Activated CD4-positive, alpha-beta memory T cell treated with anti-CD3 and anti-CD28 coated beads for 36 hours (primary cell): Measurements from ENCODE around the gene LPP. TPM values are rescaled to one million over a fixed set of nuclear protein-coding genes. Genes with fewer than 3 reads are reported as not detected.
A peak's percentile ranks its signal among the peaks of the same experiment; 100 is the strongest.

Experiments
- CTCF ChIA-PET: fragments of 350-600 bp; sonication (Branson Sonifier 250); formaldehyde crosslinking; loops from one replicate; lab custom pipeline; 2021; ENCODE audit warnings: antibody characterized with exemption, inconsistent platforms; lab: Charles Lee
- POLR2A ChIA-PET: fragments of 350-600 bp; sonication (Branson Sonifier 250); formaldehyde crosslinking; loops from one replicate; lab custom pipeline; 2021; ENCODE audit warnings: antibody characterized with exemption; lab: Charles Lee
- DNase-seq: peaks from one replicate; pipeline ENCODE4 v3.0.0-alpha.2; 2020
- H3K27ac Mint-ChIP-seq: one replicate; pipeline ENCODE4 v1.8.0; 2021; ENCODE audit warnings: mixed read lengths
- H3K27me3 Mint-ChIP-seq: one replicate; pipeline ENCODE4 v1.8.0; 2021; ENCODE audit warnings: mixed read lengths
- H3K36me3 Mint-ChIP-seq: one replicate; pipeline ENCODE4 v1.8.0; 2021; ENCODE audit warnings: mixed read lengths
- H3K4me1 Mint-ChIP-seq: one replicate; pipeline ENCODE4 v1.8.0; 2021; ENCODE audit warnings: low read depth, mixed read lengths
- H3K4me3 Mint-ChIP-seq: one replicate; pipeline ENCODE4 v1.8.0; 2021; ENCODE audit warnings: mild to moderate bottlenecking, mixed read lengths
- H3K9me3 Mint-ChIP-seq: one replicate; pipeline ENCODE4 v1.8.0; 2021; ENCODE audit warnings: mixed read lengths
- intact Hi-C: fragments of 100-400 bp; cut with micrococcal nuclease; formaldehyde crosslinking; loops from one replicate; pipeline ENCODE4 v1.15.1; 2023
- total RNA-seq, 2 experiments: library from RNA; stranded (reverse); gene quantifications; one replicate each; pipeline ENCODE4 v1.2.3, GENCODE V29; 2021

LPP gene
- total RNA-seq, 2 experiments from 2014 or later = 41.0 to 43.6 TPM

GRCh38 chr3:188157971-188158370 lies 4.0 kb downstream of the LPP start:
- Mint-ChIP-seq H3K4me1 (peaks cover 72% of the 10 kb centered on the region), H3K27me3 (no peaks in the 10 kb centered on the region), H3K4me3 (no peak overlapping the region), H3K9me3 (no peaks in the 10 kb centered on the region), H3K36me3 (peaks cover 9% of the 10 kb centered on the region), H3K27ac (peak overlapping the region; percentile 36)
- ChIA-PET POLR2A (no interaction called here), CTCF (interaction anchor here (1.4 kb wide), 1 partner anchor 797 kb away, joined by 3 read pairs; no protein-coding TSS in a partner anchor)
- DNase-seq = no peak
- intact Hi-C loops = loop anchor here (5.0 to 10.0 kb wide), 4 partner anchors 36 to 757 kb away; no protein-coding TSS in a partner anchor

GRCh38 chr3:188158731-188159310 lies 4.9 kb downstream of the LPP start:
- no peak for DNase-seq
- intact Hi-C loops = loop anchor here (5.0 to 10.0 kb wide), 4 partner anchors 37 to 756 kb away; no protein-coding TSS in a partner anchor
- no peak overlapping the region for H3K4me3 Mint-ChIP-seq
- ChIA-PET POLR2A (no interaction called here), CTCF (interaction anchor here (1.0 to 1.4 kb wide), 3 partner anchors 416 to 796 kb away, joined by 3 to 4 read pairs (median 3); no protein-coding TSS in a partner anchor)
- peaks cover 72% of the 10 kb centered on the region for H3K4me1 Mint-ChIP-seq
- H3K27ac Mint-ChIP-seq = no peak overlapping the region
- H3K36me3 Mint-ChIP-seq = peaks cover 9% of the 10 kb centered on the region
- H3K9me3 Mint-ChIP-seq = no peaks in the 10 kb centered on the region
- no peaks in the 10 kb centered on the region for H3K27me3 Mint-ChIP-seq

GRCh38 chr3:188160751-188161150 lies 6.8 kb downstream of the LPP start:
- Mint-ChIP-seq H3K36me3 (peaks cover 7% of the 10 kb centered on the region), H3K4me3 (no peak overlapping the region), H3K27ac (no peak overlapping the region), H3K4me1 (peaks cover 77% of the 10 kb centered on the region), H3K9me3 (no peaks in the 10 kb centered on the region), H3K27me3 (no peaks in the 10 kb centered on the region)
- intact Hi-C loops = no loop called here
- POLR2A ChIA-PET = interaction anchor here (1.1 kb wide), 1 partner anchor 8 kb away, joined by 3 read pairs; no protein-coding TSS in a partner anchor
- no peak for DNase-seq
- CTCF ChIA-PET = interaction anchor here (1.0 to 1.6 kb wide), 2 partner anchors 23 to 413 kb away, joined by 3 to 5 read pairs; no protein-coding TSS in a partner anchor

- H3K27ac Mint-ChIP-seq = peak overlapping the region; percentile 76
- H3K36me3 Mint-ChIP-seq = peaks cover 6% of the 10 kb centered on the region
- H3K9me3 Mint-ChIP-seq = no peaks in the 10 kb centered on the region
- ChIA-PET POLR2A (interaction anchor here (1.1 to 2.3 kb wide), 3 partner anchors 9 to 419 kb away, joined by 3 to 8 read pairs (median 7); partner anchors contain the start of gene BCL6), CTCF (interaction anchor here (1.0 to 3.7 kb wide), 5 partner anchors 9 to 791 kb away, joined by 3 to 24 read pairs (median 4); no protein-coding TSS in a partner anchor)
- peaks cover 62% of the 10 kb centered on the region for H3K4me1 Mint-ChIP-seq
- H3K27me3 Mint-ChIP-seq = no peaks in the 10 kb centered on the region
- peak; percentile 59 for DNase-seq
- H3K4me3 Mint-ChIP-seq = no peak overlapping the region
- intact Hi-C loops = loop anchor here (2.0 kb wide), 4 partner anchors 25 to 423 kb away; no protein-coding TSS in a partner anchor
Observed at GRCh38 chr3:188164248-188164687, 10.3 kb downstream of the LPP start.

- ChIA-PET POLR2A (interaction anchor here (1.0 to 2.3 kb wide), 5 partner anchors 10 to 420 kb away, joined by 3 to 8 read pairs (median 5); partner anchors contain the start of genes BCL6 and LPP), CTCF (interaction anchor here (1.0 to 3.7 kb wide), 3 partner anchors 12 to 790 kb away, joined by 3 to 24 read pairs (median 7); no protein-coding TSS in a partner anchor)
- Mint-ChIP-seq H3K4me3 (no peak overlapping the region), H3K27ac (peak overlapping the region; percentile 65), H3K36me3 (peaks cover 4% of the 10 kb centered on the region), H3K27me3 (no peaks in the 10 kb centered on the region), H3K9me3 (no peaks in the 10 kb centered on the region), H3K4me1 (peaks cover 68% of the 10 kb centered on the region)
- peak; percentile 67 for DNase-seq
- intact Hi-C loops = loop anchor here (1.0 to 2.0 kb wide), 6 partner anchors 11 to 425 kb away; partner anchors contain the start of gene LPP
Observed at GRCh38 chr3:188165596-188165995, 11.6 kb downstream of the LPP start.

GRCh38 chr3:188166441-188166840 lies 12.5 kb downstream of the LPP start:
- intact Hi-C loops = no loop called here
- Mint-ChIP-seq H3K4me3 (no peak overlapping the region), H3K4me1 (peaks cover 73% of the 10 kb centered on the region), H3K27me3 (no peaks in the 10 kb centered on the region), H3K9me3 (no peaks in the 10 kb centered on the region), H3K36me3 (no peaks in the 10 kb centered on the region), H3K27ac (no peak overlapping the region)
- POLR2A ChIA-PET = interaction anchor here (0.7 kb wide), 1 partner anchor 12 kb away, joined by 4 read pairs; the partner anchor contains the start of gene LPP
- no peak for DNase-seq
- CTCF ChIA-PET = interaction anchor here (1.0 to 3.7 kb wide), 4 partner anchors 10 to 789 kb away, joined by 3 to 24 read pairs (median 5); no protein-coding TSS in a partner anchor

GRCh38 chr3:188168186-188168585 lies 14.2 kb downstream of the LPP start:
- H3K27ac Mint-ChIP-seq = no peak overlapping the region
- no peaks in the 10 kb centered on the region for H3K9me3 Mint-ChIP-seq
- ChIA-PET CTCF (no interaction called here), POLR2A (no interaction called here)
- DNase-seq = no peak
- no peaks in the 10 kb centered on the region for H3K36me3 Mint-ChIP-seq
- H3K27me3 Mint-ChIP-seq = no peaks in the 10 kb centered on the region
- intact Hi-C loops = no loop called here
- H3K4me3 Mint-ChIP-seq = no peak overlapping the region
- peaks cover 65% of the 10 kb centered on the region for H3K4me1 Mint-ChIP-seq

GRCh38 chr3:188168648-188169047 lies 14.7 kb downstream of the LPP start:
- H3K4me3 Mint-ChIP-seq = no peak overlapping the region
- no peak overlapping the region for H3K27ac Mint-ChIP-seq
- no peak for DNase-seq
- ChIA-PET POLR2A (no interaction called here), CTCF (no interaction called here)
- H3K4me1 Mint-ChIP-seq = peaks cover 63% of the 10 kb centered on the region
- H3K9me3 Mint-ChIP-seq = no peaks in the 10 kb centered on the region
- intact Hi-C loops = no loop called here
- H3K36me3 Mint-ChIP-seq = no peaks in the 10 kb centered on the region
- no peaks in the 10 kb centered on the region for H3K27me3 Mint-ChIP-seq

GRCh38 chr3:188169830-188170455 lies 16.0 kb downstream of the LPP start:
- ChIA-PET CTCF (interaction anchor here (0.6 to 2.6 kb wide), 4 partner anchors 16 to 429 kb away, joined by 3 to 11 read pairs (median 4); partner anchors contain the start of gene LPP), POLR2A (interaction anchor here (1.0 to 1.5 kb wide), 5 partner anchors 85 to 425 kb away, joined by 3 to 5 read pairs (median 3); partner anchors contain the start of gene BCL6)
- Mint-ChIP-seq H3K4me1 (peaks cover 61% of the 10 kb centered on the region), H3K9me3 (no peaks in the 10 kb centered on the region), H3K36me3 (peaks cover 4% of the 10 kb centered on the region), H3K27me3 (no peaks in the 10 kb centered on the region), H3K4me3 (peak overlapping the region; percentile 28), H3K27ac (peak overlapping the region; percentile 89)
- intact Hi-C loops = loop anchor here (1.0 to 5.0 kb wide), 12 partner anchors 16 to 782 kb away; partner anchors contain the start of gene LPP
- DNase-seq = peak; percentile 19

GRCh38 chr3:188170461-188171459 lies 16.8 kb downstream of the LPP start:
- H3K36me3 Mint-ChIP-seq = peaks cover 7% of the 10 kb centered on the region
- H3K4me3 Mint-ChIP-seq = peak overlapping the region; percentile 28
- CTCF ChIA-PET = interaction anchor here (0.6 to 2.6 kb wide), 4 partner anchors 17 to 430 kb away, joined by 3 to 11 read pairs (median 4); partner anchors contain the start of gene LPP
- no peaks in the 10 kb centered on the region for H3K27me3 Mint-ChIP-seq
- intact Hi-C loops = loop anchor here (1.0 to 5.0 kb wide), 12 partner anchors 16 to 782 kb away; partner anchors contain the start of gene LPP
- DNase-seq = peak; percentile 82
- no peaks in the 10 kb centered on the region for H3K9me3 Mint-ChIP-seq
- peaks cover 58% of the 10 kb centered on the region for H3K4me1 Mint-ChIP-seq
- POLR2A ChIA-PET = interaction anchor here (0.6 to 1.5 kb wide), 7 partner anchors 8 to 782 kb away, joined by 3 to 5 read pairs (median 3); partner anchors contain the start of gene BCL6
- peak overlapping the region; percentile 89 for H3K27ac Mint-ChIP-seq
